Kidney (tissue), 14 donors: ENCODE results near the gene GAL3ST2. TPM values are rescaled to one million over a fixed set of nuclear protein-coding genes. Genes with fewer than 3 reads are reported as not detected.
A peak's percentile ranks its signal among the peaks of the same experiment; 100 is the strongest.

Experiments used
- DNase-seq, 5 donors: peaks; one replicate each; pipeline ENCODE4 v3.0.0-alpha.2; 2013 to 2020
- FAIRE-seq: peaks from 2 replicates; lab custom pipeline; 2012; peaks lifted over from hg19 to GRCh38; lab: Jason Lieb, UNC
- H3K27ac ChIP-seq, 2 donors: one replicate each; pipeline ENCODE4 v1.7.0; 2013; ENCODE audit warnings: low read depth in 2 of 2, low read length in 2 of 2, inconsistent platforms in 1 of 2
- H3K27me3 ChIP-seq: one replicate; pipeline ENCODE4 v1.7.1; 2013; ENCODE audit warnings: low read length, inconsistent platforms; ENCODE audit not compliant: control insufficient read depth, insufficient read depth
- H3K36me3 ChIP-seq, 3 donors: one replicate each; pipeline versions ENCODE4 v1.7.0 to v1.7.1; 2013; ENCODE audit warnings: low read length in 3 of 3, control low read depth in 1 of 3, inconsistent platforms in 1 of 3; ENCODE audit not compliant: insufficient read depth in 3 of 3, control insufficient read depth in 2 of 3
- H3K4me1 ChIP-seq, 3 donors: one replicate each; pipeline versions ENCODE4 v1.7.0 to v1.7.1; 2013; ENCODE audit warnings: low read length in 3 of 3, inconsistent platforms in 1 of 3, low read depth in 1 of 3; ENCODE audit not compliant: control insufficient read depth in 2 of 3, insufficient read depth in 2 of 3
- H3K4me3 ChIP-seq, 3 donors: one replicate each; pipeline versions ENCODE4 v1.7.0 to v1.8.1; 2013; ENCODE audit warnings: low read length in 3 of 3, control low read depth in 1 of 3, inconsistent platforms in 1 of 3
- H3K9ac ChIP-seq, 3 donors: one replicate each; pipeline versions ENCODE4 v1.7.0 to v1.7.1; 2013; ENCODE audit warnings: low read length in 3 of 3, control low read depth in 1 of 3, inconsistent platforms in 1 of 3
- H3K9me3 ChIP-seq, 3 donors: one replicate each; pipeline versions ENCODE4 v1.7.0 to v1.7.1; 2013; ENCODE audit warnings: low read length in 3 of 3, control low read depth in 1 of 3, inconsistent platforms in 1 of 3; ENCODE audit not compliant: control insufficient read depth in 2 of 3, insufficient read depth in 1 of 3
- intact Hi-C: fragments of 100-400 bp; cut with DNase I; formaldehyde crosslinking; loops from one replicate; pipeline ENCODE4 v1.11.1; 2022
- polyA plus RNA-seq: library from polyadenylated mRNA; stranded (reverse); fragments of 350-450 nt; fragmentation: Illumina TruSeq; extraction: RNeasy Lipid Tissue Mini Kit (QIAGEN cat#74804); gene quantifications from one replicate; pipeline ENCODE4 v1.2.3, GENCODE V29; 2014; ENCODE audit warnings: low read depth, low replicate concordance; ENCODE audit not compliant: insufficient read depth
- total RNA-seq: library from RNA; stranded (reverse); fragmentation: NEBNext Ultra II Directional; extraction: Animal tissue kit (Norgen Biotek cat#: 25700); gene quantifications from one replicate; pipeline ENCODE4 v1.2.1, GENCODE V29; 2021
- TF ChIP-seq, protein P1 (sequence below): IDR thresholded peaks from 3 replicates; pipeline ENCODE4 v1.5.1; 2012; ENCODE audit warnings: mild to moderate bottlenecking, moderate library complexity, borderline replicate concordance; ENCODE audit not compliant: insufficient read depth; ENCODE audit errors: extremely low read depth
- donor health status: control.
- donor health status: control.
- donor health status: control.
- donor health status: control.
- donor health status: control.
- donor health status: DM: yes; HTN: yes; CAD: no.
- donor health status: Normal renal cell carcinoma (clear cell type).

GAL3ST2 gene
- total and polyA plus RNA-seq, 2 donors from 2014 or later = 0.19 to 0.39 TPM

DNA sequence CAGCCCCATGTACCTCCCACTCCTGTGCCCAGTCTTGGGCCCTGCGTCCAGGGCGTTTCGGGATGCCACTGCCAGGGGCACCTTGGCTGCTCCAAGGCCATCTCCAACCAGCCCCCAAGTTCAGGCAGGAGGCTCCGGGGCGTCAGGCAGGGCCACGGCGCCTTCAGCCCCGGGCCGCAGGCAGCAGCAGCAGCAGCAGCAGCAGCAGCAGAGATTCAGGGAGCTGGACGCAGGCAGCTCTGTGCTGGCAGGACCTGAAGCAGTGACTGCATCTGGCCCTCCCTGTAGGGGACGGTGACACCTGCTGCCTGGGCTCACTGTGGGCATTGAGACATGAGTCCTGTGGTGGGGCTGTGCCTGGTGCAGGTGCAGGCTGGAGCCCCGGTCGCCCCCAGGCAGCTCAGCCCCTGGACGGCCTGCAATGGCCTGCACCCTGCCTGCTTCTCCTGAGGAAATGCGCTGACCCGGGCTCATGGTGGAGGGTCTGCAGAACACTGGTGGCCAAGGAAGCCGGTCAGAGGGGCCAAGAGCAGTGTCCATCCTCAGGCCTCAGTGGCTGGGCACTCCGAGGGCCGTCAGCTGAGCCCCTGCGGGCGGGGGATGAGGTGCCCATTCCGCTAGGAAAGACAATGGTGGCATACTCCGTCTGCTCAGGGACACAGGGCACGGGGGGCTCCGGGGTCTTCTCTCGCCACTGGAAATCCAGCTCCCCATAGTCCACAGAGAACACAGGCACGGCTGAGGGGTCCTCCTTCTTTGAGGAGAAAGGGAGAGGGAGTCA, 74.1 kb downstream of the GAL3ST2 start:
- TF ChIP-seq, protein P1, sequence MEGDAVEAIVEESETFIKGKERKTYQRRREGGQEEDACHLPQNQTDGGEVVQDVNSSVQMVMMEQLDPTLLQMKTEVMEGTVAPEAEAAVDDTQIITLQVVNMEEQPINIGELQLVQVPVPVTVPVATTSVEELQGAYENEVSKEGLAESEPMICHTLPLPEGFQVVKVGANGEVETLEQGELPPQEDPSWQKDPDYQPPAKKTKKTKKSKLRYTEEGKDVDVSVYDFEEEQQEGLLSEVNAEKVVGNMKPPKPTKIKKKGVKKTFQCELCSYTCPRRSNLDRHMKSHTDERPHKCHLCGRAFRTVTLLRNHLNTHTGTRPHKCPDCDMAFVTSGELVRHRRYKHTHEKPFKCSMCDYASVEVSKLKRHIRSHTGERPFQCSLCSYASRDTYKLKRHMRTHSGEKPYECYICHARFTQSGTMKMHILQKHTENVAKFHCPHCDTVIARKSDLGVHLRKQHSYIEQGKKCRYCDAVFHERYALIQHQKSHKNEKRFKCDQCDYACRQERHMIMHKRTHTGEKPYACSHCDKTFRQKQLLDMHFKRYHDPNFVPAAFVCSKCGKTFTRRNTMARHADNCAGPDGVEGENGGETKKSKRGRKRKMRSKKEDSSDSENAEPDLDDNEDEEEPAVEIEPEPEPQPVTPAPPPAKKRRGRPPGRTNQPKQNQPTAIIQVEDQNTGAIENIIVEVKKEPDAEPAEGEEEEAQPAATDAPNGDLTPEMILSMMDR = no peak
- Histone ChIP-seq H3K36me3 (no peaks in the 10 kb centered on the region), H3K4me1 (peaks cover 0 to 2% (median 0%) of the 10 kb centered on the region in 3 donors), H3K27ac (no peak overlapping the region), H3K9ac (no peak overlapping the region), H3K27me3 (no peaks in the 10 kb centered on the region), H3K4me3 (no peak overlapping the region), H3K9me3 (no peaks in the 10 kb centered on the region)
- DNase-seq (no peak), FAIRE-seq (no peak)
- intact Hi-C loops = no loop called here

DNA sequence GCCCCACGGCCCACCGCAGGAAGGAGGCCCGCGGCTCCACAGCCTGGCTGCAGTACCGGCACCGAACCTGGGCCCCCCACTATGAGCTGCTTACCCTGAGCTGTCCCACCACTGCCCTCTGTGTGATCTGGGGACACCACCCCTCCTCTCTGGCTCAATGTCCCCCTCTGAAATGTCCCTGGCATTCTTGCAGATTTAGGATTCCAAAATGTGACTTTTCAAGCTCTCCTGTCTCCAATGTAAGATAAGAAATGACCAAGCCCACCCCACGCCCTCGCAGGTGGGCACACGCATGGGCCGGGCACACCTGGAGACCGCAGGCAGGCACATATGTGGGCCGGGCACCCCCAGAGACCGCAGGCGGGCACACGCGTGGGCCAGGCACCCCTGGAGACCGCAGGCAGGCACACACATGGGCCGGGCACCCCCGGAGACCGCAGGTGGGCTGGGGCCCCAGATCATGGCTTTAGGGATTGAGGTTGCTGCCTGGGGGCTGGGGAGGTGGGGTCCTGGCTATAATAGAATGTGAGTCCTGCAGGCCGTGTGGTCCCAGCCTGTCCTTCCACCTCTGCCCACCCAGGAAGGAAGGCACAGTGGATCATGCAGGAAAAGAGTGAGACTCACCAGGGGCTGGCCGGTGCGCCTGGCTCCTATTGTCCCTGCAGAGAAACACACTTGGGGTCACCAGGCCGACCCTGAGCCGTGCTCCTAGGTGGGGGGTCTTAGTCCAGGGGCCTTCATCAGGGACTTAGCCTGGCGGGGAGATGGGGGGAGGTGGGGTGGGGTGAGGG, 74.9 kb downstream of the GAL3ST2 start:
- FAIRE-seq = no peak
- intact Hi-C loops = no loop called here

GRCh38 chr2:241852116-241852980, 75.7 kb downstream of the GAL3ST2 start:
- intact Hi-C loops = no loop called here
- Histone ChIP-seq H3K36me3 (no peaks in the 10 kb centered on the region), H3K9ac (no peak overlapping the region), H3K27me3 (no peaks in the 10 kb centered on the region), H3K27ac (no peak overlapping the region), H3K4me1 (peaks cover 0 to 2% (median 0%) of the 10 kb centered on the region in 3 donors), H3K9me3 (no peaks in the 10 kb centered on the region), H3K4me3 (no peak overlapping the region)
- FAIRE-seq (no peak), DNase-seq (peak in 2 of 5 donors; percentile 51 to 71)
- TF ChIP-seq, protein P1 = no peak

More for the DNA sequence above, 74.9 kb downstream of the GAL3ST2 start:
- no peak overlapping the region for H3K27ac ChIP-seq
- no peak overlapping the region for H3K9ac ChIP-seq
- TF ChIP-seq, protein P1 = no peak
- no peaks in the 10 kb centered on the region for H3K36me3 ChIP-seq
- no peaks in the 10 kb centered on the region for H3K27me3 ChIP-seq
- H3K4me3 ChIP-seq = no peak overlapping the region
- peak in 1 of 5 donors; percentile 35 for DNase-seq
- H3K4me1 ChIP-seq = peaks cover 0 to 2% (median 0%) of the 10 kb centered on the region in 3 donors
- H3K9me3 ChIP-seq = no peaks in the 10 kb centered on the region
